ENCODE data around the gene ARPC4. TPM values are rescaled to one million over a fixed set of nuclear protein-coding genes. Genes with fewer than 3 reads are reported as not detected.

The ARPC4 gene
- total RNA-seq, 4 donors from 2014 or later, result 104 to 189 (median 143) TPM

GRCh38 chr3:9808345-9809037 lies 15.6 kb downstream of the ARPC4 start:
- H3K4me3 ChIP-seq, result no peak overlapping the region
- TF ChIP-seq POLR2AphosphoS5 (IDR thresholded peaks at IDR 0.05) (no peak), CTCF (IDR thresholded peaks at IDR 0.05) (peak in 3 of 5 experiments; percentile 6 to 26 (median 10))
- H3K9me3 ChIP-seq, result no peaks in the 10 kb centered on the region
- 62 to 74% methylated on average over 4 to 7 of the region's 7 CpGs for WGBS, 2 donors (ENCODE audit: low coverage in 1 of 2)
- DNase-seq, result peak; percentile 36
- peaks cover 5 to 26% (median 18%) of the 10 kb centered on the region in 4 donors for H3K4me1 ChIP-seq
- in situ Hi-C loops (cut with MboI; ENCODE audit: low pct_ligation_motif_present in 1 of 4, low pct_unique_long_range_greater_than_20kb in 1 of 4, low sequenced_read_pairs in 3 of 4), result no loop called here
- intact Hi-C loops (cut with DNase I; ENCODE audit: low total_unique reads), result no loop called here
- no peaks in the 10 kb centered on the region for H3K27me3 ChIP-seq
- peak overlapping the region; percentile 97 to 99 (median 98) for H3K27ac ChIP-seq
- peaks cover 0 to 32% (median 15%) of the 10 kb centered on the region in 4 donors for H3K36me3 ChIP-seq

- Histone ChIP-seq H3K27me3 (no peaks in the 10 kb centered on the region), H3K9me3 (no peaks in the 10 kb centered on the region), H3K36me3 (peaks cover 0 to 25% (median 12%) of the 10 kb centered on the region in 4 donors), H3K27ac (peak overlapping the region; percentile 97 to 99 (median 98)), H3K4me3 (peak overlapping the region in 3 of 4 donors; percentile 66 to 89 (median 84)), H3K4me1 (peaks cover 5 to 26% (median 18%) of the 10 kb centered on the region in 4 donors)
- peak; percentile 49 for DNase-seq
- intact Hi-C loops (cut with DNase I; ENCODE audit: low total_unique reads), result no loop called here
- TF ChIP-seq CTCF (IDR thresholded peaks at IDR 0.05) (peak in 1 of 5 experiments; percentile 11), POLR2AphosphoS5 (IDR thresholded peaks at IDR 0.05) (no peak), EP300 (IDR thresholded peaks at IDR 0.05; ENCODE audit: low read depth) (no peak), POLR2A (IDR thresholded peaks at IDR 0.05) (no peak)
- in situ Hi-C loops (cut with MboI; ENCODE audit: low pct_ligation_motif_present in 1 of 4, low pct_unique_long_range_greater_than_20kb in 1 of 4, low sequenced_read_pairs in 3 of 4), result no loop called here
- 41 to 43% methylated on average over 4 of the region's 4 CpGs for WGBS, 2 donors (ENCODE audit: low coverage in 1 of 2)
Measured at GRCh38 chr3:9809239-9809614, 16.3 kb downstream of the ARPC4 start.

- no peaks in the 10 kb centered on the region for H3K27me3 ChIP-seq
- WGBS, 2 donors (ENCODE audit: low coverage in 1 of 2), result 0% methylated on average over 43 of the region's 76 CpGs; no CpG with 5 or more reads in 1 of the 2 donors
- H3K27ac ChIP-seq, result peak within 1 kb of the TSS; percentile 97 to 99 (median 98)
- intact Hi-C loops (cut with DNase I; ENCODE audit: low total_unique reads) (no loop called here), in situ Hi-C loops (cut with MboI; ENCODE audit: low pct_ligation_motif_present in 1 of 4, low pct_unique_long_range_greater_than_20kb in 1 of 4, low sequenced_read_pairs in 3 of 4) (no loop called here)
- no peaks in the 10 kb centered on the region for H3K9me3 ChIP-seq
- H3K36me3 ChIP-seq, result peaks cover 0 to 19% (median 8%) of the 10 kb centered on the region in 4 donors
- H3K4me1 ChIP-seq, result peaks cover 5 to 26% (median 18%) of the 10 kb centered on the region in 4 donors
- DNase-seq, result peak; percentile 83
- TF ChIP-seq CTCF (IDR thresholded peaks at IDR 0.05), result peak in 1 of 5 experiments; percentile 2
- peak; percentile 72 for TF ChIP-seq POLR2A (IDR thresholded peaks at IDR 0.05)
- TF ChIP-seq POLR2AphosphoS5 (IDR thresholded peaks at IDR 0.05), result peak; percentile 29 to 75 (median 58)
- no peak for TF ChIP-seq EP300 (IDR thresholded peaks at IDR 0.05; ENCODE audit: low read depth)
- H3K4me3 ChIP-seq, result peak within 1 kb of the TSS; percentile 21 to 89 (median 75)
Measured at GRCh38 chr3:9809615-9810432, 16.9 kb downstream of the ARPC4 start, which contains the start of gene TTLL3. Gene TTLL3, plus strand, starts transcription at chr3:9810262. Its CDS starts 400 bp downstream, at chr3:9810662.

GRCh38 chr3:9810433-9810770 lies 17.5 kb downstream of the ARPC4 start:
- peaks cover 0 to 15% (median 7%) of the 10 kb centered on the region in 4 donors for H3K36me3 ChIP-seq
- peak overlapping the region; percentile 21 to 89 (median 75) for H3K4me3 ChIP-seq
- no peak for TF ChIP-seq EP300 (IDR thresholded peaks at IDR 0.05; ENCODE audit: low read depth)
- TF ChIP-seq POLR2A (IDR thresholded peaks at IDR 0.05), result no peak
- no peak for TF ChIP-seq CTCF (IDR thresholded peaks at IDR 0.05)
- H3K4me1 ChIP-seq, result peaks cover 5 to 26% (median 18%) of the 10 kb centered on the region in 4 donors
- intact Hi-C loops (cut with DNase I; ENCODE audit: low total_unique reads), result no loop called here
- H3K27ac ChIP-seq, result peak overlapping the region; percentile 97 to 99 (median 98)
- H3K27me3 ChIP-seq, result no peaks in the 10 kb centered on the region
- 17 to 34% methylated on average over 3 to 18 of the region's 18 CpGs for WGBS, 2 donors (ENCODE audit: low coverage in 1 of 2)
- DNase-seq, result no peak
- no peaks in the 10 kb centered on the region for H3K9me3 ChIP-seq
- in situ Hi-C loops (cut with MboI; ENCODE audit: low pct_ligation_motif_present in 1 of 4, low pct_unique_long_range_greater_than_20kb in 1 of 4, low sequenced_read_pairs in 3 of 4), result no loop called here

Data from transverse colon (tissue), 4 donors.